Body of pancreas (tissue), 4 donors: ENCODE measurements around the gene FABP1. TPM values are rescaled to one million over a fixed set of nuclear protein-coding genes. Genes with fewer than 3 reads are reported as not detected.

ENCODE experiments used
- ATAC-seq: fragments of 150-250 bp; one replicate; pipeline ENCODE4 v1.9.1; 2016
- DNase-seq, 4 donors: peaks; one replicate each; pipeline ENCODE4 v3.0.0-alpha.2; 2019
- H3K27ac ChIP-seq, 4 donors: fragments of 200-600 bp; sonication (generic); 1 replicate in 3 of 4; 2 replicates in 1 of 4; pipeline versions ENCODE4 v1.5.1 to v1.6.1; 2016 to 2019; ENCODE audit warnings: mild to moderate bottlenecking in 1 of 4, mixed read lengths in 1 of 4, moderate library complexity in 1 of 4
- H3K27me3 ChIP-seq, 2 donors: fragments of 200-600 bp; sonication (generic); one replicate each; pipeline ENCODE4 v1.6.0; 2016; ENCODE audit warnings: mild to moderate bottlenecking in 1 of 2
- H3K36me3 ChIP-seq, 2 donors: fragments of 200-600 bp; sonication (generic); replicated peaks in 1 of 2; 2 replicates each; pipeline ENCODE4 v1.5.1; 2016; ENCODE audit warnings: low read depth in 2 of 2; ENCODE audit not compliant: insufficient read depth in 1 of 2
- H3K4me1 ChIP-seq: fragments of 200-600 bp; sonication (generic); one replicate; pipeline ENCODE4 v1.6.0; 2016
- H3K4me3 ChIP-seq, 2 donors: fragments of 200-600 bp; sonication (generic); 1 replicate in 1 of 2; 2 replicates in 1 of 2; pipeline ENCODE4 v1.5.1; 2016 to 2019
- H3K9me3 ChIP-seq, 3 donors: fragments of 200-600 bp; sonication (generic); 1 replicate in 2 of 3; 2 replicates in 1 of 3; pipeline ENCODE4 v1.5.1; 2016
- CTCF ChIP-seq, 7 experiments: fragments of 450-650 bp in 4 of 7; fragments of 200-600 bp in 3 of 7; sonication (generic) in 3 of 7; IDR thresholded peaks; one replicate each; pipeline ENCODE4 v1.5.1; 2016 to 2019; ENCODE audit warnings: antibody characterized with exemption in 7 of 7
- POLR2A ChIP-seq, 3 donors: fragments of 450-650 bp; IDR thresholded peaks; one replicate each; pipeline ENCODE4 v1.6.1; 2016; ENCODE audit warnings: antibody characterized with exemption in 3 of 3, mild to moderate bottlenecking in 2 of 3
- WGBS, 2 donors: methylation state at CpG; one replicate each; pipeline ENCODE4 v1.1.5; 2017; 5-methylcytosine and 5-hydroxymethylcytosine counted together
- intact Hi-C: fragments of 100-400 bp; cut with DNase I; formaldehyde crosslinking; loops from one replicate; pipeline ENCODE4 v1.15.1; 2023
- total RNA-seq, 2 donors: library from RNA; depleted of rRNA; stranded (reverse); fragments of >200 nt; gene quantifications; one replicate each; pipeline ENCODE4 v1.1.0, GENCODE V29; 2016

The FABP1 gene
- total RNA-seq, 2 donors from 2014 or later, result not detected

GRCh38 chr2:88148929-88149438 lies 21.1 kb upstream of the FABP1 start:
- Histone ChIP-seq H3K9me3 (peaks cover 0 to 5% (median 0%) of the 10 kb centered on the region in 3 donors), H3K4me1 (no peaks in the 10 kb centered on the region), H3K27me3 (no peaks in the 10 kb centered on the region), H3K4me3 (no peak overlapping the region), H3K36me3 (no peaks in the 10 kb centered on the region), H3K27ac (no peak overlapping the region)
- DNase-seq, result no peak
- no peak for ATAC-seq
- intact Hi-C loops, result no loop called here
- TF ChIP-seq POLR2A (IDR thresholded peaks at IDR 0.05), result no peak
- TF ChIP-seq CTCF (IDR thresholded peaks at IDR 0.05), result no peak

- Histone ChIP-seq H3K27me3 (no peaks in the 10 kb centered on the region), H3K4me1 (no peaks in the 10 kb centered on the region), H3K27ac (no peak overlapping the region), H3K4me3 (no peak overlapping the region), H3K9me3 (peaks cover 0 to 5% (median 0%) of the 10 kb centered on the region in 3 donors), H3K36me3 (no peaks in the 10 kb centered on the region)
- no peak for DNase-seq
- WGBS, 2 donors, result 92% methylated on average over 2 of the region's 2 CpGs; no CpG with 5 or more reads in 1 of the 2 donors
- intact Hi-C loops, result no loop called here
- ATAC-seq, result no peak
- TF ChIP-seq POLR2A (IDR thresholded peaks at IDR 0.05), result no peak
Measured at GRCh38 chr2:88147145-88147544, 19.3 kb upstream of the FABP1 start.

- no peaks in the 10 kb centered on the region for H3K27me3 ChIP-seq
- no peak overlapping the region for H3K27ac ChIP-seq
- intact Hi-C loops, result no loop called here
- TF ChIP-seq POLR2A (IDR thresholded peaks at IDR 0.05), result no peak
- DNase-seq (no peak), ATAC-seq (no peak)
- no peaks in the 10 kb centered on the region for H3K4me1 ChIP-seq
- no peak overlapping the region for H3K4me3 ChIP-seq
- peaks cover 0 to 5% (median 0%) of the 10 kb centered on the region in 3 donors for H3K9me3 ChIP-seq
- H3K36me3 ChIP-seq, result no peaks in the 10 kb centered on the region
Measured at GRCh38 chr2:88146590-88146989, 18.7 kb upstream of the FABP1 start.

- ATAC-seq (no peak), DNase-seq (no peak)
- TF ChIP-seq CTCF (IDR thresholded peaks at IDR 0.05), result no peak
- no peak for TF ChIP-seq POLR2A (IDR thresholded peaks at IDR 0.05)
- Histone ChIP-seq H3K27ac (no peak overlapping the region), H3K4me3 (no peak overlapping the region), H3K9me3 (peaks cover 0 to 5% (median 0%) of the 10 kb centered on the region in 3 donors), H3K4me1 (no peaks in the 10 kb centered on the region), H3K27me3 (no peaks in the 10 kb centered on the region), H3K36me3 (no peaks in the 10 kb centered on the region)
- intact Hi-C loops, result no loop called here
- 74 to 76% methylated on average over 10 of the region's 10 CpGs for WGBS, 2 donors
Measured at GRCh38 chr2:88144914-88145497, 17.1 kb upstream of the FABP1 start.

GRCh38 chr2:88144271-88144670 lies 16.4 kb upstream of the FABP1 start:
- ATAC-seq (no peak), DNase-seq (no peak)
- no peak for TF ChIP-seq CTCF (IDR thresholded peaks at IDR 0.05)
- TF ChIP-seq POLR2A (IDR thresholded peaks at IDR 0.05), result no peak
- 41 to 68% methylated on average over 1 of the region's 1 CpG for WGBS, 2 donors
- Histone ChIP-seq H3K27ac (no peak overlapping the region), H3K27me3 (no peaks in the 10 kb centered on the region), H3K36me3 (no peaks in the 10 kb centered on the region), H3K9me3 (peaks cover 0 to 5% (median 0%) of the 10 kb centered on the region in 3 donors), H3K4me3 (no peak overlapping the region), H3K4me1 (no peaks in the 10 kb centered on the region)
- intact Hi-C loops, result no loop called here

GRCh38 chr2:88141952-88142351 lies 14.1 kb upstream of the FABP1 start:
- no peak for ATAC-seq
- intact Hi-C loops, result no loop called here
- 89 to 90% methylated on average over 2 of the region's 2 CpGs for WGBS, 2 donors

More at GRCh38 chr2:88141952-88142351, 14.1 kb upstream of the FABP1 start:
- Histone ChIP-seq H3K27me3 (no peaks in the 10 kb centered on the region), H3K27ac (no peak overlapping the region), H3K4me3 (no peak overlapping the region), H3K36me3 (no peaks in the 10 kb centered on the region), H3K9me3 (no peaks in the 10 kb centered on the region), H3K4me1 (no peaks in the 10 kb centered on the region)
- DNase-seq, result no peak
- no peak for TF ChIP-seq POLR2A (IDR thresholded peaks at IDR 0.05)
- no peak for TF ChIP-seq CTCF (IDR thresholded peaks at IDR 0.05)
